K562 (cell line): ENCODE data around the gene ULBP2. TPM values are rescaled to one million over a fixed set of nuclear protein-coding genes. Genes with fewer than 3 reads are reported as not detected.

ENCODE experiments used
- ATAC-seq: fragments of 200-7000 bp; cut with Tn5 transposase; 3 replicates; pipeline ENCODE4 v1.9.1; 2020; ENCODE audit warnings: moderate library complexity
- BruUV-seq: library from RNA; stranded (reverse); fragments of 400-500 nt; replicated peaks from 2 replicates; lab custom pipeline; 2021; lab: Mats Ljungman, UMichigan
- CTCF ChIA-PET: fragments of 300-600 bp; formaldehyde crosslinking; extraction: SDS; loops from one replicate; lab custom pipeline; 2021; ENCODE audit warnings: low intra/inter-chr PET ratio; lab: Yijun Ruan, JAX
- POLR2A ChIA-PET: fragments of 300-600, 350-650 bp; sonication (Branson Sonifier 250); formaldehyde crosslinking; extraction: SDS; loops from one replicate; lab custom pipeline; 2021; ENCODE audit warnings: antibody characterized with exemption, inconsistent platforms; lab: Yijun Ruan, JAX
- DNase-seq, 4 experiments: peaks; one replicate each; pipeline versions ENCODE4 v3.0.0 to v3.0.0-alpha.2; 2011 to 2018; ENCODE audit warnings: low spot score in 3 of 4, mixed read lengths in 3 of 4; ENCODE audit errors: extremely low read depth in 1 of 4
- FAIRE-seq: peaks from 2 replicates; lab custom pipeline; 2011; peaks lifted over from hg19 to GRCh38; lab: Jason Lieb, UNC
- H2AFZ ChIP-seq: 2 replicates; pipeline ENCODE4 v1.6.0; 2011; ENCODE audit warnings: low read depth, low read length, control low read depth, inconsistent platforms
- H3K27ac ChIP-seq: fragments of 200-600 bp; 3 replicates; pipeline ENCODE4 v1.8.0; 2011; ENCODE audit warnings: low read depth, mild to moderate bottlenecking, control low read depth, inconsistent platforms, low read length, moderate library complexity, mixed read lengths; ENCODE audit errors: extremely low read depth
- H3K27me3 ChIP-seq, 2 experiments: fragments of 300-600 bp in 1 of 2; 2 replicates in 1 of 2; 3 replicates in 1 of 2; pipeline versions ENCODE4 v1.6.0 to v1.8.0; 2011; ENCODE audit warnings: inconsistent platforms in 2 of 2, low read length in 2 of 2, mild to moderate bottlenecking in 1 of 2, mixed read lengths in 1 of 2, moderate library complexity in 1 of 2; ENCODE audit not compliant: control insufficient read depth in 2 of 2, insufficient read depth in 2 of 2
- H3K36me3 ChIP-seq: fragments of 300-600 bp; 3 replicates; pipeline ENCODE4 v1.8.0; 2011; ENCODE audit warnings: mild to moderate bottlenecking, low read length, inconsistent platforms; ENCODE audit not compliant: control insufficient read depth, insufficient read depth
- H3K4me1 ChIP-seq, 2 experiments: fragments of 200-600 bp in 1 of 2; replicated peaks in 1 of 2; 2 replicates in 1 of 2; 3 replicates in 1 of 2; pipeline versions ENCODE4 v1.5.1 to v1.8.0; 2011; ENCODE audit warnings: inconsistent platforms in 2 of 2, low read length in 2 of 2, mild to moderate bottlenecking in 1 of 2, mixed read lengths in 1 of 2, moderate library complexity in 1 of 2; ENCODE audit not compliant: control insufficient read depth in 2 of 2, insufficient read depth in 2 of 2
- H3K4me2 ChIP-seq: 2 replicates; pipeline ENCODE4 v1.6.1; 2011; ENCODE audit warnings: low read length, control low read depth, inconsistent platforms, mixed read lengths; ENCODE audit not compliant: insufficient read depth
- H3K4me3 ChIP-seq: fragments of 200-600 bp; sonication (generic), shearing (Covaris generic); 2 replicates; pipeline ENCODE4 v1.5.1; 2016; ENCODE audit warnings: control low read depth, inconsistent platforms
- H3K79me2 ChIP-seq: fragments of 200-600 bp; 3 replicates; pipeline ENCODE4 v1.8.0; 2011; ENCODE audit warnings: low read length, inconsistent platforms; ENCODE audit not compliant: control insufficient read depth, insufficient read depth
- H3K9ac ChIP-seq, 2 experiments: 2 replicates each; pipeline versions ENCODE4 v1.6.0 to v1.6.1; 2011; ENCODE audit warnings: low read depth in 2 of 2, low read length in 2 of 2, control low read depth in 1 of 2, inconsistent platforms in 1 of 2, mild to moderate bottlenecking in 1 of 2, mixed read lengths in 1 of 2; ENCODE audit not compliant: insufficient read depth in 1 of 2
- H3K9me1 ChIP-seq: one replicate; pipeline ENCODE4 v1.6.0; 2011; ENCODE audit warnings: inconsistent platforms, mild to moderate bottlenecking, low read length, moderate library complexity; ENCODE audit not compliant: control insufficient read depth, insufficient read depth
- H3K9me3 ChIP-seq: replicated peaks from 2 replicates; pipeline ENCODE4 v1.5.1; 2011; ENCODE audit warnings: low read depth, low read length, inconsistent platforms; ENCODE audit not compliant: control insufficient read depth, insufficient read depth
- H4K20me1 ChIP-seq: replicated peaks from 2 replicates; pipeline ENCODE4 v1.6.1; 2011; ENCODE audit warnings: low read length, inconsistent platforms, mixed read lengths; ENCODE audit not compliant: control insufficient read depth, insufficient read depth
- E2F4 ChIP-seq: sonication (generic); formaldehyde crosslinking; IDR thresholded peaks from 2 replicates; pipeline ENCODE4 v1.8.0; 2022; ENCODE audit warnings: mild to moderate bottlenecking, low read depth, missing genetic modification reagents
- HDGF ChIP-seq: fragments of 450-650 bp; IDR thresholded peaks from 2 replicates; pipeline ENCODE4 v1.6.1; 2016
- HMGXB4 ChIP-seq: sonication (generic); formaldehyde crosslinking; IDR thresholded peaks from 2 replicates; pipeline ENCODE4 v1.8.1; 2023; ENCODE audit warnings: mild to moderate bottlenecking, missing genetic modification reagents
- NFIC ChIP-seq: fragments of 450-650 bp; IDR thresholded peaks from 2 replicates; pipeline ENCODE4 v1.6.1; 2017; ENCODE audit warnings: mild to moderate bottlenecking, inconsistent platforms
- NFIX ChIP-seq: fragments of 250-450 bp; sonication (Bioruptor Pico); IDR thresholded peaks from 2 replicates; pipeline ENCODE4 v1.4.0; 2020; ENCODE audit warnings: low read depth, mild to moderate bottlenecking, moderate library complexity
- YBX1 ChIP-seq: fragments of 450-650 bp; IDR thresholded peaks from 2 replicates; pipeline ENCODE4 v1.7.1; 2016; ENCODE audit warnings: mild to moderate bottlenecking
- ZBTB8A ChIP-seq: fragments of 450-650 bp; IDR thresholded peaks from 2 replicates; pipeline ENCODE4 v1.6.1; 2018; ENCODE audit warnings: mild to moderate bottlenecking, moderate library complexity; ENCODE audit not compliant: partially characterized antibody
- ZFP36 ChIP-seq: fragments of 150-350 bp; IDR thresholded peaks from 2 replicates; pipeline ENCODE4 v1.6.1; 2018; ENCODE audit warnings: low read length, low read depth; ENCODE audit not compliant: partially characterized antibody
- ZNF174 ChIP-seq: fragments of 250-450 bp; sonication (Bioruptor Pico); IDR thresholded peaks from 2 replicates; pipeline ENCODE4 v1.4.0; 2020; ENCODE audit warnings: mild to moderate bottlenecking
- WGBS: fragments of 100-300 bp; shearing (Covaris generic); methylation state at CpG from one replicate; pipeline ENCODE4 v1.1.6; 2016; ENCODE audit warnings: low coverage, mixed read lengths; ENCODE audit not compliant: insufficient coverage; ENCODE audit errors: missing lambda C conversion rate; 5-methylcytosine and 5-hydroxymethylcytosine counted together
- in situ Hi-C: fragments of 300-500 bp; cut with MboI; formaldehyde crosslinking; loops from 4 replicates; pipeline ENCODE4 v1.15.0; 2018; ENCODE audit warnings: inconsistent platforms, mixed read lengths
- intact Hi-C: fragments of 100-400 bp; cut with micrococcal nuclease; formaldehyde crosslinking; loops from 2 replicates; pipeline ENCODE4 v1.14.2; 2022
- polyA plus RNA-seq, 8 experiments: library from polyadenylated mRNA; depleted of rRNA in 4 of 8; stranded (reverse) in 5 of 8; unstranded in 3 of 8; fragments of >200 nt; fragmentation: Nextera tagmentation in 2 of 8; fragmentation: Illumina TruSeq in 1 of 8; extraction: Ambion mirVana in 2 of 8; extraction: Trizol in 1 of 8; gene quantifications; 2 replicates each; pipeline versions ENCODE4 v1.2.1 to v1.2.3, GENCODE V29; 2011 to 2014; ENCODE audit warnings: inconsistent platforms in 1 of 8, missing spikeins in 1 of 8
- total RNA-seq, 7 experiments: library from RNA; depleted of rRNA in 6 of 7; stranded (reverse); fragments of >200 nt in 6 of 7; fragmentation: Illumina TruSeq in 2 of 7; extraction: Trizol in 2 of 7; gene quantifications; 2 replicates each; pipeline versions ENCODE4 v1.2.1 to v1.2.3, GENCODE V29; 2011 to 2021; ENCODE audit warnings: low replicate concordance in 1 of 7

Gene ULBP2
- total and polyA plus RNA-seq, 9 of the 15 experiments (the other 6 are each of a cell fraction or from before 2014, with no cell fraction given): 0.50 to 5.3 (median 1.2) TPM

DNA sequence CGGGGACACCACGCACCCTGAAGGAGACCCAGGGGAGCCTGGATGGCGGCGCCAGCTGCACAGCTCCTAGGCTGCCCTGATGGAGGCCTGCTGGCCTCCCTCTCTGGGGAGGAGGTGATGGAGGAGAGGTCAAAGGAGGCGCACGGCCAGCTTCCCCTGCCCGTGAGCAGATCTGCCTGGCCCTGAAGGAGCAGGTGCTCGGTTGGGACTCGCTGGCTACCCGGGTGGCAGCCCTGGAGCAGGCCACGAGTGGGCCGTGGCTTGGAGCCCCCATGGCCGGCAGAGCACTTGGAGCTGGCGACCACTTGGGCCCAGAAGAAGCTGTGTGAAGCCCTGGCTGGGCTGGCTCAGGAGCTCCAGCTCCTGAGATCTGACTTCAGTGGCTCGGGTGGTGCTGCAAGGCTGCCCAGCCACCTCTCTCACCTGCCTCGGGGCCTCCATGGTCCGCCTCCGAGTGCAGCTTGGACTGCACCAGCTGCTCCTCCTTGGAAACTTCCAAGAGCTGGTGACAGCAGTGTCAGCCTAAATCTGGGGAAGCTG is 36.4 kb upstream of the ULBP2 start (continued):
- TF ChIP-seq HMGXB4: no peak
- TF ChIP-seq ZBTB8A: no peak
- no peak for TF ChIP-seq E2F4 (CRISPR knock-in tag)
- TF ChIP-seq YBX1: no peak
- no peak for TF ChIP-seq ZFP36
- TF ChIP-seq ZNF174: no peak

DNA sequence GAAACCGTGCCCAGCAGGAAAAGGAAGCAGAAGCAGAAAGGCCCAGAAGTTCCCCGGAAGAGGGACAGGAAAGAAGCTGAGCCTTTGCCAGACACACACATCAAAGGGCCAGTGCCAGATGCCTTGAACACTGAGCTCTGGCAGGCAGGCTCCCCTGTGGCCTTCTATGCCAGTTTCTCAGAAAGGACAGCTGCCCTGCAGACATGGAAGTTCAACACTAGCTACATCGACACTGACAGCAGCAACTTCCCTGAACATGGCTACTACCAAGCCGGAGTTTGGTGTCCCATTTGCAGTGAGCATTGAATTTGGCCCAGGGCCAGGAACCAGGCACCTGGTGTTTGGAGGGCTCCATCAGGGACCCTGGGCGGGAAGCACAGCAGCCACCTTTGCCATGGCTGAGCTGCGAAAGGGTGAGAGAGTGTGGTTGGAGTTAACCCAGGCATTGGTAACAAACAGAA is 35.9 kb upstream of the ULBP2 start:
- FAIRE-seq (no peak), ATAC-seq (no peak), DNase-seq (no peak)
- Histone ChIP-seq H4K20me1 (no peaks in the 10 kb centered on the region), H3K9me3 (peaks cover 4% of the 10 kb centered on the region; the same call in 1 of the 2 replicates), H3K27ac (no peak overlapping the region), H3K9me1 (no peaks in the 10 kb centered on the region), H3K4me2 (no peak overlapping the region), H3K36me3 (no peaks in the 10 kb centered on the region), H3K4me1 (peaks cover 0 to 9% of the 10 kb centered on the region in 2 experiments; a peak in 1 of 5 replicates), H3K4me3 (no peak overlapping the region), H2AFZ (no peak overlapping the region), H3K79me2 (no peaks in the 10 kb centered on the region), H3K27me3 (peaks cover 23 to 60% of the 10 kb centered on the region in 2 experiments; a peak in 4 of 5 replicates), H3K9ac (no peak overlapping the region)
- intact Hi-C loops (no loop called here), in situ Hi-C loops (loop anchor here (25.0 kb wide), 1 partner anchor 869 kb away; no protein-coding TSS in a partner anchor)
- WGBS: under 1% methylated on average over 6 of the region's 6 CpGs
- ChIA-PET POLR2A (interaction anchor here (0.6 to 2.0 kb wide), 3 partner anchors 8 to 33 kb away, joined by 3 to 10 read pairs (median 7); no protein-coding TSS in a partner anchor), CTCF (interaction anchor here (0.6 kb wide), 1 partner anchor 1234 kb away, joined by 3 read pairs; no protein-coding TSS in a partner anchor)
- peak; percentile 37; the same call in 1 of the 2 replicates for TF ChIP-seq NFIX (CRISPR knock-in tag)
- peak; percentile 91 for TF ChIP-seq NFIC
- TF ChIP-seq HDGF: no peak
- BruUV-seq: no TSS peak
